Measurements from ENCODE around the gene EPHB1. TPM values are rescaled to one million over a fixed set of nuclear protein-coding genes. Genes with fewer than 3 reads are reported as not detected.

Gene EPHB1
- total and polyA plus RNA-seq, 2 donors (not counting 3 experiments of a cell fraction or from before 2014, with no cell fraction given): 1.3 to 5.2 TPM

DNA sequence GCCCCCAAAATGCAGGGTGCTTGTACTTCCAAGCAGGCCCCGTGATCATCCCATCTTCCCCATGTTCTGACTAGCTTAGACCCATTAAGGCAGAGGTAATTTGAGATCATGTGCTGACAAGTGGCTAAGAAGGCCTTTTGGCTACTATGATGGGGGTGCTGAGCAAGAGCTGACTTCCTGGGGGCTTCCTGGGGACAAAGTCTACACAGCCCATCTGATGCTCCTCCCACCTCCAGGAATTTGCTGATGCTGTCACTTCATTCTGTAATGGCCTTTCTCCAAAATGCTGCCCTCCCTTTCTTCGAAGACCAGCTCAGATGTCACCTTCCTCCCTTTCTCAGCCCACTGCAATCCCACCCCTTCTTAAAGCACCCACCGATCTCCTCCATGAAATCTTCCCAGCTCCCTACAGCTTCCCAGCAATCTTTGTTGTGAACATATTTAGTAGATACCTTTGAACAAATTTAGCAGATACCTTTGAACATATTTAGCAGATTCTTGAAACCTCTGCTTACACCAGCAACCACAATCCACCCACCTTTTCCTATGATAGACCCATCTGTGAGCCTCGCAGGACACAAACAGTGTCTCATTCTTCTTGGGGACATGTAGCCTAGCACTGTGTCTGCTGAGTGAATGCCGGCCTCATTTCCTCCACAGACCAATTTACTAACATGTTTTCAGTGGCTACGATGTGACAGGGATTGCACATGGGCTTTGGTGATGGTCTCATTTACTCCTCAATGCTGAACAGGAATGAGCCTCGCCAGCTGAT is 223.3 kb downstream of the EPHB1 start:
- Histone ChIP-seq H3K4me2 (ENCODE audit: insufficient read depth, low read length) (no peak overlapping the region), H3K9me1 (replicated peaks; ENCODE audit: control insufficient read depth, extremely low read depth, insufficient read depth, low read length) (no peaks in the 10 kb centered on the region), H2AFZ (ENCODE audit: low read depth, low read length) (no peak overlapping the region), H3K27me3 (ENCODE audit: control insufficient read depth in 2 of 2, insufficient read depth in 2 of 2, low read length in 2 of 2) (no peaks in the 10 kb centered on the region), H3K79me2 (ENCODE audit: control insufficient read depth, insufficient read depth, low read length) (no peaks in the 10 kb centered on the region), H4K20me1 (replicated peaks; ENCODE audit: control insufficient read depth, extremely low read depth, insufficient read depth, low read length) (no peaks in the 10 kb centered on the region), H3K27ac (ENCODE audit: insufficient read depth, low read depth, low read length) (no peak overlapping the region), H3K4me1 (ENCODE audit: control insufficient read depth, extremely low read depth, insufficient read depth, low read length) (no peaks in the 10 kb centered on the region), H3K36me3 (ENCODE audit: control insufficient read depth in 2 of 2, extremely low read depth in 1 of 2, insufficient read depth in 2 of 2, low read length in 2 of 2) (no peaks in the 10 kb centered on the region), H3K9me3 (replicated peaks; ENCODE audit: control insufficient read depth, insufficient read depth, low read length) (no peaks in the 10 kb centered on the region), H3K4me3 (replicated peaks in 1 of 3; ENCODE audit: insufficient read depth in 1 of 3, low read depth in 1 of 3, low read length in 3 of 3) (no peak overlapping the region), H3K9ac (replicated peaks; ENCODE audit: extremely low read depth, insufficient read depth, low read length) (no peak overlapping the region)
- ChIA-PET CTCF (no interaction called here), POLR2A (no interaction called here)
- BruUV-seq (replicated peaks): no TSS peak
- FAIRE-seq (no peak), DNase-seq (ENCODE audit: low read depth, low spot score) (no peak)
- intact Hi-C loops (cut with micrococcal nuclease): no loop called here
- dilution Hi-C loops (cut with MboI; ENCODE audit: extremely low pct_ligation_motif_present, low sequenced_read_pairs): no loop called here
- no peak for TF ChIP-seq JUN (IDR thresholded peaks at IDR 0.05; ENCODE audit: borderline replicate concordance, insufficient read depth, insufficient read length, low read depth)
- TF ChIP-seq CTCF (IDR thresholded peaks at IDR 0.05; ENCODE audit: extremely low read depth in 1 of 2, insufficient read depth in 1 of 2, low read depth in 1 of 2, low read length in 2 of 2): no peak
- TF ChIP-seq EZH2 (IDR thresholded peaks at IDR 0.05; ENCODE audit: borderline replicate concordance, low read depth, low read length, severe bottlenecking): no peak
- no peak for TF ChIP-seq FOS (IDR thresholded peaks at IDR 0.05; ENCODE audit: borderline replicate concordance, insufficient read depth, low read length)
- TF ChIP-seq MYC (IDR thresholded peaks at IDR 0.05; ENCODE audit: low read depth, low read length): no peak
- no peak for TF ChIP-seq MAX (IDR thresholded peaks at IDR 0.05; ENCODE audit: insufficient read depth, insufficient read length)
- no peak for TF ChIP-seq POLR2AphosphoS5 (IDR thresholded peaks at IDR 0.05; ENCODE audit: insufficient read depth, low read depth, low read length)
- TF ChIP-seq POLR2A (IDR thresholded peaks at IDR 0.05; ENCODE audit: low read depth, low read length): no peak
- TF ChIP-seq GATA2 (IDR thresholded peaks at IDR 0.05; ENCODE audit: insufficient read depth, insufficient read length, low read depth, low read length): no peak
